ENCODE data around the gene SLC25A36. TPM values are rescaled to one million over a fixed set of nuclear protein-coding genes. Genes with fewer than 3 reads are reported as not detected.

Gene SLC25A36
- total and polyA plus RNA-seq, 10 donors, result 19.1 to 82.5 (median 54.3) TPM

DNA sequence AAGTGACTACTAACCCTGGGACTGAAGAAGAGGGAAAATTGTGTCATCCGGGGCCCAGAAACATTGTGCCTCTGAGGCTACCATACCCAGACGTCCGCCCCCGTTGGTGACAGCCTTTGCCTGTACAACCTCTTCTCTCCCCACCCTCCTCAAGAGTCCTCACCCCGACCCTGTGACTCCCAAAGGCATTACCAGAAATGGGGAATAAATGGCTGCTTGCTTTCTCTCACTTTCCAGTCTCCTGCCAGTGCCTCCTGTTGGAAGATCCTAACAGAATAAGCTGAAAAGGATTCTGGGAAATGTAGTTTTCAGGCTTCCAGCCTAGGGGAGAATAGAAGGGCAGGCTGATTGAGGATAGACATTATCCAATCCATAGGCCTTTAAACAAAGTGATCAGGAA is 30.8 kb upstream of the SLC25A36 start:
- no peak for TF ChIP-seq POLR2AphosphoS5 (IDR thresholded peaks at IDR 0.05)
- H3K27me3 ChIP-seq (replicated peaks in 1 of 7), result peaks cover 0 to 12% (median 0%) of the 10 kb centered on the region in 7 donors
- H3K4me1 ChIP-seq, result no peaks in the 10 kb centered on the region
- H3K36me3 ChIP-seq, result no peaks in the 10 kb centered on the region
- DNase-seq, result no peak
- peak overlapping the region in 2 of 8 donors; percentile 11 to 17 for H3K4me3 ChIP-seq
- no peaks in the 10 kb centered on the region for H3K9me3 ChIP-seq
- intact Hi-C loops (cut with DNase I; ENCODE audit: low total_unique reads), result no loop called here
- WGBS, 5 donors, result 40 to 57% (median 52%) methylated on average over 5 of the region's 5 CpGs
- no peak overlapping the region for H3K27ac ChIP-seq

GRCh38 chr3:140911822-140912221 is 29.8 kb upstream of the SLC25A36 start:
- DNase-seq, result no peak
- Histone ChIP-seq H3K27ac (no peak overlapping the region), H3K4me1 (no peaks in the 10 kb centered on the region), H3K27me3 (replicated peaks in 1 of 7) (peaks cover 0 to 12% (median 0%) of the 10 kb centered on the region in 7 donors), H3K4me3 (no peak overlapping the region), H3K36me3 (no peaks in the 10 kb centered on the region), H3K9me3 (no peaks in the 10 kb centered on the region)
- TF ChIP-seq POLR2AphosphoS5 (IDR thresholded peaks at IDR 0.05), result no peak
- TF ChIP-seq, protein P1, sequence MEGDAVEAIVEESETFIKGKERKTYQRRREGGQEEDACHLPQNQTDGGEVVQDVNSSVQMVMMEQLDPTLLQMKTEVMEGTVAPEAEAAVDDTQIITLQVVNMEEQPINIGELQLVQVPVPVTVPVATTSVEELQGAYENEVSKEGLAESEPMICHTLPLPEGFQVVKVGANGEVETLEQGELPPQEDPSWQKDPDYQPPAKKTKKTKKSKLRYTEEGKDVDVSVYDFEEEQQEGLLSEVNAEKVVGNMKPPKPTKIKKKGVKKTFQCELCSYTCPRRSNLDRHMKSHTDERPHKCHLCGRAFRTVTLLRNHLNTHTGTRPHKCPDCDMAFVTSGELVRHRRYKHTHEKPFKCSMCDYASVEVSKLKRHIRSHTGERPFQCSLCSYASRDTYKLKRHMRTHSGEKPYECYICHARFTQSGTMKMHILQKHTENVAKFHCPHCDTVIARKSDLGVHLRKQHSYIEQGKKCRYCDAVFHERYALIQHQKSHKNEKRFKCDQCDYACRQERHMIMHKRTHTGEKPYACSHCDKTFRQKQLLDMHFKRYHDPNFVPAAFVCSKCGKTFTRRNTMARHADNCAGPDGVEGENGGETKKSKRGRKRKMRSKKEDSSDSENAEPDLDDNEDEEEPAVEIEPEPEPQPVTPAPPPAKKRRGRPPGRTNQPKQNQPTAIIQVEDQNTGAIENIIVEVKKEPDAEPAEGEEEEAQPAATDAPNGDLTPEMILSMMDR (IDR thresholded peaks at IDR 0.05 in 8 of 11, conservative IDR thresholded peaks at IDR 0.05 in 3 of 11), result no peak
- no peak for TF ChIP-seq POLR2A (IDR thresholded peaks at IDR 0.05)
- intact Hi-C loops (cut with DNase I; ENCODE audit: low total_unique reads), result no loop called here
- WGBS, 5 donors, result 61 to 77% (median 72%) methylated on average over 2 of the region's 2 CpGs

DNA sequence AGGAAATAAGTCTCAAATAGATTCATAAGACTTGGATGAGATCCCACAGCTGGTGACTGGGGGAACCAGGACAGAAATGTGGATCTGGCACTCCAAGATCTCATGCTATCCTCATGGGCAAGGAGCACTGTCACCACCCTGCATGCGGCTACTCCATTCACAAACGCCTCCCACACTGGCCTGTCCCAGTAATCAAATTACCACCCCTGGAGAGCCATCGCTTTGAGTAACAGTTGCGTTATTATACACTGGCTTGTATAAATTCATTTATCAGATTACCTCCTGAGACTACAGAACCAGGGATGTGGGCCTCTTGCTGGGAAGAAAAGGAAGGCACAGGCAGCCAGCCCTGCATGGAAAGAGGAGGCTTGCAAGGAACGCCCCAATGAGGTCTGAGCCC is 27.9 kb upstream of the SLC25A36 start:
- no peak for DNase-seq
- no peaks in the 10 kb centered on the region for H3K4me1 ChIP-seq
- H3K36me3 ChIP-seq, result no peaks in the 10 kb centered on the region
- 87 to 95% (median 89%) methylated on average over 5 of the region's 5 CpGs for WGBS, 5 donors
- intact Hi-C loops (cut with DNase I; ENCODE audit: low total_unique reads), result no loop called here
- H3K27ac ChIP-seq, result no peak overlapping the region
- H3K4me3 ChIP-seq, result no peak overlapping the region
- no peaks in the 10 kb centered on the region for H3K9me3 ChIP-seq
- no peak for TF ChIP-seq POLR2A (IDR thresholded peaks at IDR 0.05)
- TF ChIP-seq, protein P1 (IDR thresholded peaks at IDR 0.05 in 8 of 11, conservative IDR thresholded peaks at IDR 0.05 in 3 of 11), result no peak
- TF ChIP-seq POLR2AphosphoS5 (IDR thresholded peaks at IDR 0.05), result no peak
- peaks cover 0 to 27% (median 0%) of the 10 kb centered on the region in 7 donors for H3K27me3 ChIP-seq (replicated peaks in 1 of 7)

GRCh38 chr3:140914384-140914945 is 27.2 kb upstream of the SLC25A36 start:
- Histone ChIP-seq H3K9me3 (no peaks in the 10 kb centered on the region), H3K4me1 (no peaks in the 10 kb centered on the region), H3K27ac (no peak overlapping the region), H3K27me3 (replicated peaks in 1 of 7) (peaks cover 0 to 27% (median 0%) of the 10 kb centered on the region in 7 donors), H3K4me3 (no peak overlapping the region), H3K36me3 (no peaks in the 10 kb centered on the region)
- 61 to 75% (median 70%) methylated on average over 4 of the region's 4 CpGs for WGBS, 5 donors
- TF ChIP-seq POLR2AphosphoS5 (IDR thresholded peaks at IDR 0.05) (no peak), POLR2A (IDR thresholded peaks at IDR 0.05) (no peak)
- TF ChIP-seq, protein P1 (IDR thresholded peaks at IDR 0.05 in 8 of 11, conservative IDR thresholded peaks at IDR 0.05 in 3 of 11), result no peak
- DNase-seq, result no peak
- intact Hi-C loops (cut with DNase I; ENCODE audit: low total_unique reads), result no loop called here

DNA sequence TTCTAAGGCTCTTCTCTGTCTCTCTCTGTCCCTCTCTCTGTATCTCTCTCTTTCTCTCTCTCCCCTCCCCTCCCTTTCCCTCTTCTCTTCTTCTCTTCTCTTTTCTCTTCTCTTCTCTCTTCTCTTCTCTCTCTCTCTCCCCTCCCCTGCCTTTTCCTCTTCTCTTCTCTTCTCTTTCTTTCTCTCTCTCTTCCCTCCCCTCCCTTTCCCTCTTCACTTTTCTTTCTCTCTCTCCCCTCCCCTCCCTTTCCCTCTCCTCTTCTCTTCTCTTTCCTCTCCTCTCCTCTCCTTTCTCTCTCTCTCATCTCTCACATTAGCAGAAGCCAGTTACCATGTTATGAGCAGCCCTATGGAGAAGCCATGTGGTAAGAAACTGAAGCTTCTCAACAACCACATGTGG is 25.0 kb upstream of the SLC25A36 start:
- DNase-seq, result no peak
- H3K36me3 ChIP-seq, result no peaks in the 10 kb centered on the region
- no peak overlapping the region for H3K4me3 ChIP-seq
- H3K9me3 ChIP-seq, result no peaks in the 10 kb centered on the region
- TF ChIP-seq POLR2AphosphoS5 (IDR thresholded peaks at IDR 0.05), result no peak
- TF ChIP-seq POLR2A (IDR thresholded peaks at IDR 0.05), result no peak
- TF ChIP-seq, protein P1 (IDR thresholded peaks at IDR 0.05 in 8 of 11, conservative IDR thresholded peaks at IDR 0.05 in 3 of 11), result no peak
- no peak overlapping the region for H3K27ac ChIP-seq
- intact Hi-C loops (cut with DNase I; ENCODE audit: low total_unique reads), result no loop called here
- H3K27me3 ChIP-seq (replicated peaks in 1 of 7), result peaks cover 0 to 27% (median 0%) of the 10 kb centered on the region in 7 donors
- H3K4me1 ChIP-seq, result no peaks in the 10 kb centered on the region

All from spleen (tissue), 11 donors.